ENCODE measurements around the gene TCAP.

- TF ChIP-seq CTCF (IDR thresholded peaks at IDR 0.05) (no peak), EP300 (IDR thresholded peaks at IDR 0.05) (no peak)
These were observed 50.4 kb downstream of the TCAP start for GRCh38 chr17:39715375-39716072.
